Stimulated activated CD8-positive, alpha-beta memory T cell treated with anti-CD3 and anti-CD28 coated beads, Interleukin-15, amount 100 ng/mL, for 4 hours (primary cell): Measurements from ENCODE around the gene UGT1A8.

ENCODE experiments used
- DNase-seq, 2 donors: peaks; one replicate each; pipeline ENCODE4 v3.0.0-alpha.2; 2020; ENCODE audit warnings: low read depth in 2 of 2

The UGT1A8 gene

GRCh38 chr2:233799716-233800115, 182.3 kb downstream of the UGT1A8 start:
- no peak for DNase-seq

- DNase-seq, result no peak
These were observed 182.8 kb downstream of the UGT1A8 start for GRCh38 chr2:233800208-233800607.

DNA sequence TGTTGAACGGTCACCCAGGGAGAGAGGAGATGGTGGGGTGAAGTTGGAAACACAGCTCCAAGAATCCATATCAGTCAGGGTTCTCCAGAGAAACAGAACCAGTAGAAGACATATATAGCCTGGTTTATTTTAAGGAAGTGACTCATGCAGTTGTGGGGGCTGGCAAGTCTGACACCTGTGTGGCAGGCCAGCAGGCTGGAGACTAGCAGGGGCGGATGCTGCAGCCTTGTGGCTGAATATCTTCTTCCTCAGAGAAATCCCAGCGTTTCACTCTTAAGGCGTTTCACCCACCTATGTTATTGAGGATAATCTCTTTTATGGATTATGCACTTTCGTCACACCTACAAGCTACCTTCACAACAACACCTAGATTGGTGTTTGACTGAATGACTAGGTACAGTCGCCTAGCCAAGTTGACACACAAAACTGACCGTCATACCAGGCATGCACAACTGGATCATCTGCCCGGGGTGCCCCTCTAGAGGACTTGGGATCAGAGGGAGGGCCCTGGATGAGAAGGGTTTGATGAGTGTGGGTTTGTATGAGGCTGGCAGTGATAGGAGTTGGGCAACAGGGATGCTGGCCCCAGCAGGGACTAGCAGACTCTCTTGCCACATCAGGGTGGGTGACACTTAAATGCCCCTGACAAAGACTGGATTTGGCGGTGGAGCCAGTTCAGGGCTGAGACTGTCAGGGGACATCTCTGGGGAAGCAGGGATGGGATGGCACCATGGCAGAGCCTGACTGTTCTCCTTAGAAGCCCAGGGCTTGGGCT, 184.1 kb downstream of the UGT1A8 start:
- DNase-seq, result no peak

DNA sequence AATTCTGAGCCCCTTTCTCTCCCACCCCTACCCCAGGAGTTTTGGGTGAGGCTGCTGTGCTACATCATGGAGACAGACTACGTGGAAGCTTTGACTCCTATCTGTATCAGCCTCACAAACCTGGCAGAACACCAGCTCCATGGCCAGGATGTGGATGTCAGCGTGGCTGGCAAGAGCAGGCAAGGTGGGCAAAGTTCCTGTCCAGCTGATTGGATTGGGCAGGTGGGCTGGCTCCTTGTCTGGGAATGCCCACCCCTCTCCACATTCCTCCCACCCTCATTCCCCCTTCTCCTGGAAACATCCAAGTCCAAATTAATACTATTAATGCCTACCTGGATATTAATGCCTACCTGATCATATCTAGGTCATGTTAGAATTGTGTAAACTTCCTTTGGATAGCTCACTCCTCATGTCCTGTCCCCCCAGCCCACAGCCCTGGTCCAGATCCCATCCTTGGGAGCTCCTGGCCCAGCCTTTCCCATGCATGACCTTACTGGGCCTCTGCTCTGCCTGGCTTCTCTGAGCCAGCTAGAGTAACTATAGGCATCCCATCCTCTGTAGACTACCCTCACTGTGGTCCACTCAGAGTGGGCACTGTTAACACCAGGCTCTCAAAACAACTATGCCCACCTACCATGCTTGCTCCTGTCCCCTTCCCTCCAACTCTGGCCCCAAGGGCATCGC, 184.8 kb downstream of the UGT1A8 start:
- DNase-seq, result no peak

- DNase-seq, result no peak
These were observed 186.0 kb downstream of the UGT1A8 start for GRCh38 chr2:233803292-233803911.

- DNase-seq, result no peak
These were observed 186.6 kb downstream of the UGT1A8 start for GRCh38 chr2:233803994-233804393.

- no peak for DNase-seq
These were observed 189.9 kb downstream of the UGT1A8 start for GRCh38 chr2:233807215-233807865.

- DNase-seq, result no peak
These were observed 190.8 kb downstream of the UGT1A8 start for GRCh38 chr2:233807966-233808935.

DNA sequence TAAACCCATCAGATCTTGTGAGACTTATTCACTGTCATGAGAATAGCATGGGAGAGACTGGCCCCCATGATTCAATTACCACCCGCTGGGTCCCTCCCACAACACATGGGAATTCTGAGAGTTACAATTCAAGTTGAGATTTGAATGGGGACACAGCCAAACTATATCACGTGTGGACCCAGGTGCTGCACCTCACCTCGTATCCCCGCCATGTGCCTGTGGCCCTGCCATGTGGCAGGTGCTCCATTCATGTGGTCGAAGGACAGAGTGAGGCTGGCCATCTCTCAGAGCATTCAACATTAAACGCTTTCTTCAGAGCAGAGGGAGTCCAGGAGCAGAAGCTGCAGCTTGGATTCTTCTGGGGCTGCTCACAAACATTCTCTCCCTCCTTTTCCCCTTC, 193.0 kb downstream of the UGT1A8 start:
- DNase-seq, result no peak

GRCh38 chr2:233811087-233811486, 193.7 kb downstream of the UGT1A8 start:
- no peak for DNase-seq

GRCh38 chr2:233811732-233812131, 194.3 kb downstream of the UGT1A8 start:
- DNase-seq, result no peak

- no peak for DNase-seq
These were observed 196.0 kb downstream of the UGT1A8 start for GRCh38 chr2:233813236-233814055.

DNA sequence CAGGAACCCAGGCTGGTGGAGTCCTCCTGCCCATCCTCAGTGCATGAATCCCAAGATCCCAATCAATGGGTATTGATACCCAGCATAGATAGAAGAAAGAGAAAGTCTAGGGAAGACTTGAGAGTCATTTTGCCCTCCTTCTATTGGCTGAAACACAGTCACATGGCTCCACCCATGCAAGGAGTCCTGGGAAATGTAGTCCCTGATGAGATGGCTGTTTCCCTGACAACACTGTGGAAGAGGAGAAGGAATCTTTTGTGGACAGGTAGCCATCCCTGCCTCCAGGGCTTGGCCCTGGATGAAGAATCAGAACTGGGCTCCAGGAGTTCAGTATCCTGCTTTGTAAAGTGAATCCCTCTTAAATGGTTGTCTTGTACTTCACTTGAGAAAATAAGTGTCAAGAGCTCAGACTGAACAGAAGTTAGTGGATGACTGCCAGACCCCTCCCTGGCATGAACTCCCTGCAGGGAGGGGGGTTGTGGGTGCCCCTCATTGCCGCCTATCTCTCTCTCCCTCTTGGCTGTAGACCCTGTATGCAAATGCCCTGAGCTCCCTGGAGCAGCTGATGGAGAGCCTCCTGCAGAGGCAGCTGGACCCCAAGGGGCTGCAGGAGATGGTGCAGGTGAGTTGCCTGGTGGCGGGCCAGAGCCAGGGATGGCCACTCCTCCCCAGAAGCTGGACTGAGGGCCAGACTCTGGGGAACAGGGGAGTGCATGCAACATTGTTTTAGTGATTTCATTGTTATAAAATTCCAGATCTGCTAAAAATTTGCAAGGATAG, 196.8 kb downstream of the UGT1A8 start:
- DNase-seq, result no peak

- DNase-seq, result no peak
These were observed 198.4 kb downstream of the UGT1A8 start for GRCh38 chr2:233815861-233816260.

- DNase-seq, result no peak
These were observed 198.9 kb downstream of the UGT1A8 start for GRCh38 chr2:233816334-233816733.

DNA sequence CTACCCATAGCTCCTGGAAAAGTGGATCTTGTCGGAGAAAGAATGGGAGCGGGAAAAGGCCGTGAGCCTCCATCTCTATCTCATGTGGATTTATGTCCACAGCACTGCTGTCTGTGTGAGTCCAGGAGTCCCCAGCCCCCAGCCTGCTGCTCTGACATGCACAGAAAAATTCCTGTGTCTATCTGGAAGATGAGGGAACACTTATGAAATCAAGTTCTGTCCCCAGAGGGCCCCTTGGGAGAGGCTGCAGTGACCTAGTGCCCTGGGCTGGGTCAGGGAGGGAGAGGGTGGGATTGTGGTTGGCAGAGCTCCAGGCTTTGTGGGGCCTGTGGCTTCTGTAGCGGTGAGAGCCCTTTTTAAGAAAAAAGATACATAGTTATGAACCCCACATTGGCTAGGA, 199.3 kb downstream of the UGT1A8 start:
- DNase-seq, result no peak

- DNase-seq, result no peak
These were observed 200.0 kb downstream of the UGT1A8 start for GRCh38 chr2:233817361-233817911.

DNA sequence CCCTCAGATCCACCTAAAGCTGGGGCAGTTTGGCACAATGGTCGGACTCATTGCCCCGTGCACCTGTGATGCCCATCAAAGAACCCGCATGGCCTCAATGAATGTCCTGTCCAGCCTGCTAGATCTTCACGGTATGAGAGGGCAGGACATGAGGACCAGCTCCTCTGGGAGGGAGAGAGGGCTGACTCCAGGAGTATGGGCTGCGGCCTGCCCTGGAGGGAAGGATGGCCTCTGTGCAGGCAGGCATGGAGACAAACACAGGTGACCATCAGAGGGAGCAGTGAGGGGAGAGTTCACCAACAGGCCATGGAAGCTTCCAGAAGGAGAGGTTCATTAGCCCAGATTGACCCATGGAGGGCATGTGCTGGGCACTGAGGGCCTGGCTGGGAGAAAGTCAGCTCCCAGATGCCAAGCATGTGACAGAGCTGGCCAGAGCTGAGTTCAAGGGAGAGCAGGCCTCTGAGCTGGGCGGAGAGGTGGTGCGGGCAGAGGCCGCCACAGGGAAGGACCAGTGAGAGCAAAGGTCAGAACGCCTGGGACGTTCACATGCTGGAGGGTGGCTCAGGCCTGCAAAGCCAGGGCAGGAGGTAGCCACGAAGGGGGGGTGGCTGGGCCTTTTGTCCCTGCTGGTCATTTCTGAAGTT, 200.7 kb downstream of the UGT1A8 start:
- no peak for DNase-seq
